DMS53 treated with DMSO at 0.1 percent for 48 hours (cell line): Measurements from ENCODE around the gene SSX2IP.
"Not testable (repeated sequence)": the region's sequence is repeated elsewhere in the genome, so short reads cannot be mapped to it uniquely, and the experiment has no call there.

Source experiments
- DNase-seq: peaks from one replicate; lab custom pipeline; 2025; ENCODE audit not compliant: unreplicated experiment; lab: John Stamatoyannopoulos, UW

SSX2IP gene

DNA sequence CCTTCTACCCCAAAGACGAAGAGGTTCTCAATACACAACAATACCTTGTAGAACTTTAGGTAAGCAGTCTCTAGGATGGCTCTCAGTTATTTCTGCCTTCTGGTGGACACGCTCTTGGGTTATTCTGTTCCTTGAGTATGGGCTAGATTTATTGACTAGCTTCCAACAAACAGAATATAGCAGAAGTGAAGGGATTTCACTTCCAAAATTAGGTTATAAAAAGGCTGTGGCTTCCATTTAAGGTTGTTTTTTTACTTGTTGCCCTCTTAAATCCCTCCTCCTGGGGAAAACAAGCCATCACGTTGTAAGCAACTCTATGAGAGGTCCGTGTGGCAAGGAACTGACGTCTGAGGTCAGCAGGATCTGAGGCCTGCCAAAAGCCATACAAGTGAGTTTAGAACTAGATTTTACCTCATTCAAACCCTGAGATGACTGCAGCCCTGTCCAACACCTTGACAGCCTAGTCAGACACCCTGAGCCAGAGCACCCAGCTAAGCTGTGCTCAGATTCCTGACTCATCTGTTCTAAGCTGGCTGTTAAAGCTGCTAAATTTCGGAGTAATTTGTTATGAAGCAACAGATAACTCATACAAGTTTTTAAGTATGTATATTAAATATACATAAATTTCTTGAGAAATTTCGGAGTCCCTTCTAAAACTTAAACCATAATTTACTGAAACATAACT lies 12.7 kb downstream of the SSX2IP start:
- no peak for DNase-seq

GRCh38 chr1:84675631-84676030 lies 14.6 kb downstream of the SSX2IP start:
- no peak for DNase-seq

DNA sequence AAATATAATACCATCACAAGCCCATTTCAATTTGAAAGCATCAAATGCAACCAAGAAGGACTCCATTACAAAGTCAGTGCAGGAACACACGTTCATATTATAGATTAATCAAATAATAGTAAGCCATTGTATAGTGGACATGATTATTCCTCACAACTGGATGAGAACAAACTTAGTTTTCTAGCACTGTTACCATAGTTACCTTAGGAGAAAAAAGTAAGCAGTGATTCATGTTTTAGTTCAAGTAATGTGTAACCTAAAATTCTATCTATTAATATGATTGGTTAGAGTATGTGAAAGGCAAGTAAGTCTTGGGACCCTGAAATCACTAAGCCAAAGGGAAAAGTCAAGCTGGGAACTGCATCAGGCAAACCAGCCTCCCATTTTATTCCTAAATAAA lies 15.2 kb downstream of the SSX2IP start:
- DNase-seq = no peak

- DNase-seq = no peak
Observed at GRCh38 chr1:84674705-84675104, 15.6 kb downstream of the SSX2IP start.

GRCh38 chr1:84674021-84674420 lies 16.2 kb downstream of the SSX2IP start:
- DNase-seq = no peak

- no peak for DNase-seq
Observed at GRCh38 chr1:84672080-84672854, 18.0 kb downstream of the SSX2IP start.

DNA sequence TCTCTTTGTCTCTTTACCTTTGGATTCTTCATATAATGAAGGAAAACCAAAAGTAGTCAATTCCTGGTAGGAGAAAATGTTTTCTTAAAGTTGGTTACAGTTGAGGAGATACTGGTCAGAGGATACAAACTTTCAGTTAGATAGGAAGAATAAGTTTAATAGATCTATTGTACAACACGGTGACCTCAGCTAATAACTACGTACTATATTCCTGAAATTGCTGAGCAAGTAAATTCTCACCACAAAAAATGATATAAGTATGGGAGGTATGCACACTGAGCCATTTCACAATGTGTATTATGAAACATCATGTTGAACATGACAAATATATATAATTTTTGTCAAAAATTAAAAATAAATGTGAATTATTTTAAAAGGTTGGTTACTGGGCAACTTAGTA lies 20.4 kb downstream of the SSX2IP start:
- DNase-seq = no peak

DNA sequence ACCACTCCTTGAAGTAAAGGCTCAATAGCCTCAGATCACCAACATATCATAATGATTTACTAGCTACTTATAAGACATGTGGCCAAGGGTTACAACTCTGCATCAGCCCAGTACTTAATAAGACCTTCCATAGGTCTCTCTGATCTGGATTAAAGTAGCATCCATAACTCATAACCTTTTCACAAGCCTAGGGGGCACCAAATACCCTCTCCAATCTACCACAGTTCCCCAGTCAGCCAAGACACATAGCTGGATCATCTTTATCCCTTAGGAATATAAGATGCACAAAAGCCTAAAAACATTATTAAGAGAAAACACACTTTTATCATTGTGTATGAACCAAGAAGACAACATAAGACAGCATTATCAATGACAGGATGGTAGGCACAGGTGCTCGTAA lies 22.1 kb downstream of the SSX2IP start:
- peak; percentile 5 for DNase-seq

DNA sequence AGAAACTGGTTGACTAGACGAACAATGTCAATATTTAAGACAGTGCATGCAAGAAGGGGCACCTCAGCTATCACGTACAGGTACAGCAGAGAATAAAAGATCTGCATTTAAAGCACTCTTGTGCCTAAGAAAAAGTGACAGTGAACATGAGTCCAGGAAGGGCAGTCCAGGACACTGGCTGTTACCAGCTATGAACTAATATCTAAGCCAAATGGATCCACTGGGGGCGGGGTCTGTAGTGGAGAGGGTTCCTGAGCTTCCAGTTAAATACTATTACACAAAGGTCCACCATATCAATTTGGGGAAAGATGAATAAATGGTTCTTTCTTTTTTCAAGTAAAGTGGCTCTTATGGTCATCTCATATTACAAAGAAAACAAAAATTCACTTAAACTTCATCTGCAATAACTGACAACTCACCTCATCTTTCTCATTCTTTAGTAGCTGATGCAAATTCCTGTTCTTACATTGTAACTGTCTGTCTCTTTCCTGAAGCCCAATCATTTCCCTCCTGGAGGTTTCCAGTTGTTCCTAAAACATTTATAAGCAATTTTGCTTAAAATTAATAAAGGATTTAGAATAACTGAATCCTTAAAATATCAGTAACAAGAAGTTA lies 24.5 kb downstream of the SSX2IP start:
- peak; percentile 37 for DNase-seq

DNA sequence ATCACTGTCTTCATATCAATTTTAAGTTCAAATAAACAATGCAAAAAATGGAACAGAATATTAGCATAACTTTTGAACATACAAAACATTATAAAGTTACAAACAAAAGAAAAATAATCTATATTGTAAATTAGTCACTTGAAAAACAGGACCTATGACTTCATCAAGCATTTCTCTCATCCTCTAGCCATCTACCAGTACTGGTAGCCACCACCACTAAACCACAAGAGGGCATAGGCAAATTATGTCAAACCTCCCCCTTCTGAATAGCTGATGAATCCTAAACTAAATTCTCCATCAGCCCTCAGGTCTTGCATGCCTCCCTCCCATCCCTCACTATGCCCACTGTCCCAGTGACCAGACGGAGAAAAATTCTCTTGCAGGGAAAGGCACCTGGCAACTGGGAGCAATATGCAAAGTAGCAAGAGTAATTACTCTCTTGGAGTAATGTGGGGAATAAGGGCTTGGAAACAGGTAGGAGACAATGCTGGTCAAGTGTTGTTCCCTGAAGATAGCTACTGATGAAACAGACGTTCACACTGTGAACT lies 37.1 kb downstream of the SSX2IP start:
- DNase-seq = no peak

DNA sequence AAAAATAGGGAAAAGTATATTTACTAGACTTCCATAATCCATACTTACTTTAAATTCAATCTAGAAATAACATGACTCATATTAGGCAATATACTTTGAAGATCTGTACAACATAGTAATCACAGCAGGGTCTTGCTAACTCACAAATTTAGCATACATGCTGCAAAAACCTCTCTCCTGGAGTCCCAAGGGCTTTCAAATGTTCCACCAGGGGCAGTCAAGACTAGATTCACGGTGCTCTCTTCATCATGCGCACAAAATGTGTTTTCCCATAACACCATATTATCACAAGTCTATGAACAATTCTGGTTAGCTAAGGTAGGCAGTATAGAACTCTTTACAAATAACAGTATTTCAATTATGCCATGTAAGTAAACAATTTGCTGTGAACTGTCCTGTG lies 45.8 kb downstream of the SSX2IP start:
- DNase-seq = no peak

- DNase-seq = no peak
Observed at GRCh38 chr1:84643183-84643582, 47.1 kb downstream of the SSX2IP start.

- no peak for DNase-seq
Observed at GRCh38 chr1:84642774-84643173, 47.5 kb downstream of the SSX2IP start.

DNA sequence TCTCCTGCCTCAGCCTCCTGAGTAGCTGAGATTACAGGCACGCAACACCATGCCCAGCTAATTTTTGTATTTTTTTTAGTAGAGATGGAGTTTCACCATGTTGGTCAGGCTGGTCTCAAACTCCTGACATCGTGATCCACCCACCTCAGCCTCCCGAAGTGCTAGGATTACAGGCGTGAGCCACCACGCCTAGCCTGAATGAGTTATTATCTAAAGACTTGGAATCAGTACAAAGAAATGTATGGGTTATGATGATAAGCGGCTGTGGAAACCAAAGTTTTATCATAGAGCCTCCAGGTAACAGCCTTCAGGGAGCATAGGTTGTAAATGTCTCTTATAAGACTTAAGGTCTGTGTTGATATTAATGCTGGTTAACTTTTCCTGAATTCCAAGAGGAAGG lies 50.5 kb downstream of the SSX2IP start:
- not testable (repeated sequence) for DNase-seq

- no peak for DNase-seq
Observed at GRCh38 chr1:84635429-84635828, 54.8 kb downstream of the SSX2IP start.

DNA sequence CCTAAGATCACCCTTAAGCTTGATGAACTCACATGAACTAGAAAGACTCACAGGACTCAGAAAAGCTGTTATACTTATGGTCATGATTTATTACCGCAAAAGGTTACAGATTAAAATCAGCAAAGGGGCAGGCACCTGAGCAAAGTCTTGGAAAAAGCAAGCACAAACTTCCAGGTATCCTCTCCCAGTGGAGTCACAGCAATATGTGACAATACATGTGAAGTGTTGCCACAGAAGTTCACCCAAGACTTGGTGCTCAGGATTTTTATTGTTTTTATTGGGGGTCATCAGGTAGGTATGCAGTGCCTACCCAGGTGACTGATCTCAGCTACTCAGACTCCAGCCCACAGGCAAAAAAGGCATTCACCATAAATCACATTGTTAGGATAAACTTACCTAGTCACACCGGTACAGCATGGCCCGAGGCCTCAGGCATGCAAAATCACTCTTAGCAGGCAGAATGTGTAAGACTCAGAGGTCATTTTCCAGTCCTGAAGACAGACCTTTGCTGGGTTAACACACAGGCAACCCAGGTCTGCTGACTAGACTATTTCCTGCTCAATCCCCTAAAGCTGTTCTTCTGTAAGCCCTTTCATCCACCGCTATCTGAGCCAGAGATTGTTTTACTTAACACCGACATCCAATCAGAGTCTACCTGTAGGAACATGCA lies 55.6 kb downstream of the SSX2IP start:
- DNase-seq = no peak

DNA sequence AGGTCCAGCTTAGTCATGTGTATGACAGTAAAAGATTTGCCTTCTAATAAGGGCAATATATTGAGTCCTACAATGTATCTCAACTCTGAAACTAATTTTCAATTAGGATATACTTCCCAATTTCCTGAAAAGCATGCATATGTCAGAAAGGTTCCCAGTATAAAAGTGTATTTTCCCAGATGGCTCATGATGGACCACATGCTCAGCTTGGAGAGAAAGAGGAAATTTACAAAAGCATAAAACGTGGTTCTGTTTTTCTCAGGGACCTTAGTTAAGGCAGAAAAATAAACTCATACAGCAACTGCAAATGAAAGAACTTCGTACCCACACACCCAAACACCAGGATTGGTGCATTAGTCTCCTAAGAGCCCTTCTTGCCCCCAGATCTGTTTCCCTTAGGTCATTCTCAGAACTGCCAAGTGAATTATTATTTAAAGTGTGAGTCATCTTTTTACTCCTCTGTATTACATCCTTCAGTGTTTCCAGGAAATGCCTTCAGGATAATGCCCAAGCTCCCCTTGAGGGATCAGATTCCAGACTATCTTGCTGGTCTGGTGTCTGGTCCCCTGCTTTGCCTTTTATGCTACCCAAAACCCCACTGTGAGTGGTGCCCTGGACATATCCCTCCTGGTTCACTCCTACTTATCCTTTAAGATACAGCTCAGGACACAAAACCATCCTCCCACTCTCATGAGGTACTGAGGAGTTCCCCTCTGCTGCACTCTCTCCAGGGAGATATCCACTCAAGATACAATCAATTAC lies 57.4 kb downstream of the SSX2IP start:
- peak; percentile 93 for DNase-seq

DNA sequence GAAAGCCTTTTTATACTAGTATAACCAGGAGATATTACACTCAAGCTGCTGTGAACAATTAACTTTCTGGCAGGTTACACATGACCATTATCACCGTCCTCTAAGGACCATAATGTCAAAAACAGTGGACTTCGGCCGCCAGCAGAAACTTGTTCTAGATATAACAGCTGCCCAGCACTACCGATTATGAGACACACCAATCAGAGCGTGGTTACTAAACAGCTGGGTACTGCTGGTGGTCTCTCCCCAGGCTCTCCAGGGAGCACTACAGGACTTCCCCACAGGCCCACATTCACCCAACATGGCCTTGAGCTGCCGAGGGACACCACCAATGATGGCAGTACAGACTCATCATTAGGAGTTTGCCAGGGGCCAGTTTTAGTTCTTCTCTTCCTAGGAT lies 58.1 kb downstream of the SSX2IP start:
- DNase-seq = no peak

DNA sequence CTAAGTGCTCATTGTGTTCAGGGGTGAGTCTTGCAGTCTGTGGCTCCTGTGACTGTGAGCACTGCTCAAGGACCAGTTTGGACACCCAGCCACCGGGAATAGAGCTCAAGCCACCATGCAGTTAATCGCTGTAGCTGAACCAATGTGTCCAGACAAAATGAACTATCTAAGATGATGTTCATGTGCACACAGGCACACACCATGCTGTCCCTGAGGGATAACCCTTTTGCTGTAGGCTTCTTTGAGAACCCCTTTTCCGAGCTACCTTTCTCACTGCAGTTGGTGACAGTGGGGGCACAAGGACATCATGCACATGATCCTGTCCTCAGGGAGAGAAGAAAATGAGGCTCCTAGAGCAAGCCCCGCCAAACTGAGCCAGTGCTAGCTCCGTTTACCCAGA lies 65.4 kb downstream of the SSX2IP start:
- no peak for DNase-seq

- DNase-seq = no peak
Observed at GRCh38 chr1:84621553-84621952, 68.7 kb downstream of the SSX2IP start.
